Gastrocnemius medialis (tissue), 4 donors: Measurements from ENCODE around the gene OTOA. TPM values are rescaled to one million over a fixed set of nuclear protein-coding genes. Genes with fewer than 3 reads are reported as not detected.
A peak's percentile ranks its signal among the peaks of the same experiment; 100 is the strongest.
"Not testable (repeated sequence)": the region's sequence is repeated elsewhere in the genome, so short reads cannot be mapped to it uniquely, and the experiment has no call there.

Experiments used
- ATAC-seq, 2 donors: fragments of 150-250 bp; one replicate each; pipeline ENCODE4 v1.9.1; 2016
- DNase-seq, 2 donors: peaks; one replicate each; pipeline ENCODE4 v3.0.0-alpha.2; 2019
- H3K27ac ChIP-seq, 4 donors: fragments of 200-600 bp; sonication (generic); 1 replicate in 1 of 4; 2 replicates in 3 of 4; pipeline ENCODE4 v1.5.1; 2016 to 2018; ENCODE audit warnings: mild to moderate bottlenecking in 2 of 4, moderate library complexity in 1 of 4
- H3K27me3 ChIP-seq, 3 donors: fragments of 200-600 bp; sonication (generic) in 2 of 3; 1 replicate in 1 of 3; 2 replicates in 2 of 3; pipeline versions ENCODE4 v1.5.1 to v1.6.0; 2016 to 2019; ENCODE audit warnings: mild to moderate bottlenecking in 1 of 3, moderate library complexity in 1 of 3
- H3K36me3 ChIP-seq, 2 donors: fragments of 200-600 bp; sonication (generic) in 1 of 2; one replicate each; pipeline ENCODE4 v1.5.1; 2017 to 2018
- H3K4me1 ChIP-seq, 2 donors: fragments of 200-600 bp; sonication (generic) in 1 of 2; one replicate each; pipeline ENCODE4 v1.5.1; 2016 to 2017; ENCODE audit warnings: mild to moderate bottlenecking in 2 of 2
- H3K4me3 ChIP-seq, 4 donors: fragments of 200-600 bp; sonication (generic) in 3 of 4; 1 replicate in 1 of 4; 2 replicates in 3 of 4; pipeline ENCODE4 v1.5.1; 2016 to 2019; ENCODE audit warnings: mild to moderate bottlenecking in 2 of 4
- H3K9me3 ChIP-seq, 3 donors: fragments of 200-600 bp; sonication (generic) in 2 of 3; 1 replicate in 1 of 3; 2 replicates in 2 of 3; pipeline ENCODE4 v1.5.1; 2016 to 2019
- CTCF ChIP-seq, 5 experiments: fragments of 450-650 bp in 3 of 5; fragments of 200-600 bp in 2 of 5; sonication (generic) in 2 of 5; IDR thresholded peaks in 4 of 5; conservative IDR thresholded peaks in 1 of 5; 1 replicate in 4 of 5; 2 replicates in 1 of 5; pipeline ENCODE4 v1.5.1; 2016 to 2019; ENCODE audit warnings: antibody characterized with exemption in 5 of 5, mild to moderate bottlenecking in 3 of 5, moderate library complexity in 3 of 5
- POLR2A ChIP-seq, 2 donors: fragments of 450-650 bp; IDR thresholded peaks; one replicate each; pipeline ENCODE4 v1.6.1; 2017; ENCODE audit warnings: antibody characterized with exemption in 2 of 2, mild to moderate bottlenecking in 2 of 2, moderate library complexity in 2 of 2
- in situ Hi-C, 4 donors: fragments of 200-750 bp; cut with MboI; loops; one replicate each; pipeline versions ENCODE4 v1.15.0 to v1.8.0; 2017; ENCODE audit warnings: low sequenced_read_pairs in 4 of 4
- intact Hi-C: fragments of 100-400 bp; cut with DNase I; formaldehyde crosslinking; loops from one replicate; pipeline ENCODE4 v1.15.1; 2023; ENCODE audit warnings: low total_unique reads
- total RNA-seq, 4 donors: library from RNA; depleted of rRNA; stranded (reverse); fragments of >200 nt; gene quantifications; one replicate each; pipeline versions ENCODE4 v1.1.0 to v1.2.3, GENCODE V29; 2016

Gene OTOA
- total RNA-seq, 4 donors from 2014 or later: 1.6 TPM; not detected in 3

DNA sequence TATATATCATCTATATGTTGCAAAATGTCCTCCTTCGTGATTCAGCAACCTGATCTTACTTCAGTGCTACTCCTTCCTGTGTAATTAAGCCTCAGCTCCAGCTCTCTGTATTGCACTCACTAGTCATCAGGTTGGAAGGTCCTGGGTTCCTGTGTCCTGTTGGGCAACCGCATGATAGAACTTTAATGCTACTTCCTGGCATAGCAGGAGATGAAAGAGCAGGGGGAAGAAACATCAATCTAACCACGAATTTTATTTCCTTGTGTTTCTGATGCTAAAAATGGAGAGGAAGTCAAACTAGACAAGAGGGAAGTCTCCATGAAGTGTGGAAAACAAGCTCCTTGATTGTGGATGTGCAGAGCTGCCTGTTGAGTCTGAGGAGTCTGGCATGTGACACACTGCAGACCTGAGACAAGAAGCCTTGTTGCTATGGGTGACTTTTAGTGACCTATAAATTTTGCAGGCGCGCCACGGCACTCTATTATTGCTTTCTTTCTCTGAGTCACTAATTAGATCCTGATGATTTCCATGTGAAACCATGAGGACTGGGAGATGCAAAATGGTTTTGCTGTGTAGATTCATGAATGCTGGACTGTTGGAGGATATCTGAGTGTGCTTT lies 37.0 kb upstream of the OTOA start:
- peak in 1 of 2 donors; percentile 12 for ATAC-seq
- intact Hi-C loops: no loop called here
- peaks cover 0 to 19% of the 10 kb centered on the region in 2 donors for H3K36me3 ChIP-seq

DNA sequence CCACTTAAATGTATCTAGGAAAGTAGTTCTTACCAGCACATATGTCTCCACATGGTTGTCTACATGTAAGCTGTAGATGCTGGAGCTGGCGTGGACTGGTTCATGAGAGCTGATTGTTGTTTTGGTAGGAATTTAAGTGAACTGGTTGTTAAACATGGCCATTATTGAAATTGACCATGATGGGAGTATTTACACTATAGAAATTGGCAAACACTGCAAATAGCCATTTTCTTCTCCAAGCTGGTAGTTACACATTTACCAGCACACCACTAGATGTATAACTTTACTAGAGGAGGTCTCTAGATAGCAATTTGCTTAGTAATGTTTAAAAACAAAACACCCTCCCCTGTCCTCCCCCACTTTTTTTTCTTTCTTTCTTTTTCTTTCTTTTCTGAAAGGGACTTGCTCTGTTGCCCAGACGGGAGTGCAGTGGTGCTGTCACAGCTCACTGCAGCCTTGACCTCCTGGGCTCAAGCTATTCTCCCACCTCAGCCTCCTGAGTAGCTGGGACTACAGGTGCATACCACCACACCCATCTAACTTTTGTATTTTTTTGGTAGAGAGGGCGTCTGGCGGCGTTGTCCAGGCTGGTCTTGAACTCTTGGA lies 35.5 kb upstream of the OTOA start:
- Histone ChIP-seq H3K27ac (no peak overlapping the region), H3K36me3 (peaks cover 0 to 19% of the 10 kb centered on the region in 2 donors), H3K9me3 (no peaks in the 10 kb centered on the region), H3K4me3 (no peak overlapping the region), H3K27me3 (no peaks in the 10 kb centered on the region), H3K4me1 (no peaks in the 10 kb centered on the region)
- no peak for DNase-seq
- TF ChIP-seq CTCF (IDR thresholded peaks at IDR 0.05 in 4 of 5, conservative IDR thresholded peaks at IDR 0.05 in 1 of 5): no peak
- no peak for TF ChIP-seq POLR2A (IDR thresholded peaks at IDR 0.05)
- intact Hi-C loops (no loop called here), in situ Hi-C loops (no loop called here)
- no peak for ATAC-seq

More for the DNA sequence above, 37.0 kb upstream of the OTOA start:
- H3K4me3 ChIP-seq: no peak overlapping the region
- TF ChIP-seq POLR2A (IDR thresholded peaks at IDR 0.05): no peak
- TF ChIP-seq CTCF (IDR thresholded peaks at IDR 0.05 in 4 of 5, conservative IDR thresholded peaks at IDR 0.05 in 1 of 5): no peak
- no peaks in the 10 kb centered on the region for H3K4me1 ChIP-seq
- no peaks in the 10 kb centered on the region for H3K27me3 ChIP-seq
- DNase-seq: no peak
- in situ Hi-C loops: no loop called here
- H3K9me3 ChIP-seq: no peaks in the 10 kb centered on the region
- H3K27ac ChIP-seq: peak overlapping the region in 1 of 4 donors; percentile 12

DNA sequence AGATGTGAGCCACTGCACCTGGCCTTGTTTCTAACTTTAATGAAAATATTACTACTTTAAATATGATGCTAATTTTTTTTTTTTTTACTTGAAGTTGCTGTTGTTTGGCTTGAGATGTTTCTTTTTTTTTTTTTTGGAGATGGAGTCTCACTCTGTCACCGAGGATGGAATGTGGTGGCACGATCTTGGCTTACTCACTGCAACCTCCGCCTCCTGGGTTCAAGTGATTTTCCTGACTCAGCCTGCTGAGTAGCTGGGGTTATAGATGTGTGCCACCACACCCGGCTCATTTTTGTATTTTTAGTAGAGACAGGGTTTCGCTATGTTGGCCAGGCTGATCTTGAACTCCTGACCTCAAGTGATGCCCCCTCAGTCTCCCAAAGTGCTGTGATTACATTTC lies 35.0 kb upstream of the OTOA start:
- Histone ChIP-seq H3K36me3 (peaks cover 0 to 19% of the 10 kb centered on the region in 2 donors), H3K9me3 (no peaks in the 10 kb centered on the region), H3K4me3 (no peak overlapping the region), H3K4me1 (no peaks in the 10 kb centered on the region), H3K27ac (no peak overlapping the region), H3K27me3 (no peaks in the 10 kb centered on the region)
- intact Hi-C loops (no loop called here), in situ Hi-C loops (no loop called here)
- TF ChIP-seq CTCF (IDR thresholded peaks at IDR 0.05 in 4 of 5, conservative IDR thresholded peaks at IDR 0.05 in 1 of 5): no peak
- no peak for TF ChIP-seq POLR2A (IDR thresholded peaks at IDR 0.05)
- ATAC-seq (no peak), DNase-seq (no peak)

GRCh38 chr16:21629616-21630539 lies 33.9 kb upstream of the OTOA start:
- H3K27ac ChIP-seq, H3K4me3 ChIP-seq, DNase-seq, H3K27me3 ChIP-seq, ATAC-seq, H3K9me3 ChIP-seq, H3K4me1 ChIP-seq, intact Hi-C loops: not testable (repeated sequence)
- in situ Hi-C loops: loop anchor here in 1 of 4 donors (10.0 kb wide), 1 partner anchor 45 kb away; no protein-coding TSS in a partner anchor
- peaks cover 0 to 18% of the 10 kb centered on the region in 2 donors for H3K36me3 ChIP-seq

DNA sequence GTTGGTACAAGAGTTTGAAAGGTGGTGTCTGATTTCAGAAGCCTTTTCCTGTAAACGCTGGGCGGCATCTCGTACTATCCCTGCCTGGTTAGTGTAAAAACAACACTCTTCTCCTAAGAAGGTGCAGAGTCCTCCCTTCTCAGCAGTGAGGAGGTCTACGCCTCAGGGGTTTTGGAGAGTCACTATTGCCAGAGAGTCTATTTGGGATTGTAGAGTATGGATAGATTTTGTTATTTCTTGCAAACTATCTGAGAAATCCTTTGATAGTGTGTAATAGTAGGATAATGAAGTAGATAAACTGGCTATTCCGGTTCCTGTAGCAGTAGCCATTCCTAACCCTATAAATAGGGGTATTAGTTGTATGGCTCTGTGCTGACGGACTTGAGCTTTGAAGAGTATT lies 32.9 kb upstream of the OTOA start:
- peaks cover 0 to 12% of the 10 kb centered on the region in 2 donors for H3K36me3 ChIP-seq
- DNase-seq, H3K9me3 ChIP-seq, H3K27ac ChIP-seq, H3K4me3 ChIP-seq, H3K27me3 ChIP-seq, intact Hi-C loops, H3K4me1 ChIP-seq, ATAC-seq: not testable (repeated sequence)
- in situ Hi-C loops: loop anchor here in 1 of 4 donors (10.0 kb wide), 1 partner anchor 46 kb away; no protein-coding TSS in a partner anchor

GRCh38 chr16:21631376-21631775 lies 32.4 kb upstream of the OTOA start:
- H3K4me3 ChIP-seq, H3K4me1 ChIP-seq, H3K9me3 ChIP-seq, ATAC-seq, DNase-seq, intact Hi-C loops, H3K27ac ChIP-seq, H3K27me3 ChIP-seq: not testable (repeated sequence)
- in situ Hi-C loops: loop anchor here in 1 of 4 donors (10.0 kb wide), 1 partner anchor 47 kb away; no protein-coding TSS in a partner anchor
- peaks cover 0 to 12% of the 10 kb centered on the region in 2 donors for H3K36me3 ChIP-seq

GRCh38 chr16:21631951-21632575 lies 31.7 kb upstream of the OTOA start:
- intact Hi-C loops: not testable (repeated sequence)
- in situ Hi-C loops: loop anchor here in 1 of 4 donors (10.0 kb wide), 1 partner anchor 47 kb away; no protein-coding TSS in a partner anchor
- H3K36me3 ChIP-seq: peaks cover 0 to 12% of the 10 kb centered on the region in 2 donors

More at GRCh38 chr16:21631951-21632575, 31.7 kb upstream of the OTOA start:
- not testable (repeated sequence) for H3K4me3 ChIP-seq, H3K27me3 ChIP-seq, H3K9me3 ChIP-seq, ATAC-seq, H3K4me1 ChIP-seq, H3K27ac ChIP-seq, DNase-seq
